HG03521 (cell line): ENCODE measurements around the gene IPCEF1.

Experiments used
- ATAC-seq: cut with Tn5 transposase; IDR thresholded peaks from one replicate; pipeline ENCODE4 v1.9.1; 2021; ENCODE audit warnings: mild to moderate bottlenecking, moderate library complexity; ENCODE audit not compliant: unreplicated experiment

Gene IPCEF1

DNA sequence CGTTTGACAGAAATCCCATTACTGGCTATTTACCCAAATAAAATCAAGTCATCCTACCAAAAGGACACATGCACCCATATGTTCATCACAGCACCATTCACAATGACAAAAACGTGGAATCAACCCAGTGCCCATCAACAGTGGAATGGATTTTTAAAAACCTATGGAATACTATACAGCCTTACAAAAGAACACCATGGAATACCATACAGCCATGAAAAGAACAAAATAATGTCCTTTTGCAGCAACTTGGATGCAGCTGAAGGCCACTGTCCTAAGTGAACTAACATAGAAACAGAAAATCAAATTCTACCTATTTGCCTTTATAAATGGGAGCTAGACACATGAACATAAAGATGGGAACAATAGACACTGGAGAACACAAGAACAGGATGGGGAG is 17.4 kb upstream of the IPCEF1 start:
- no peak for ATAC-seq

GRCh38 chr6:154371281-154371680 is 14.7 kb upstream of the IPCEF1 start:
- ATAC-seq = no peak

GRCh38 chr6:154370545-154370944 is 13.9 kb upstream of the IPCEF1 start:
- peak; percentile 74 for ATAC-seq

DNA sequence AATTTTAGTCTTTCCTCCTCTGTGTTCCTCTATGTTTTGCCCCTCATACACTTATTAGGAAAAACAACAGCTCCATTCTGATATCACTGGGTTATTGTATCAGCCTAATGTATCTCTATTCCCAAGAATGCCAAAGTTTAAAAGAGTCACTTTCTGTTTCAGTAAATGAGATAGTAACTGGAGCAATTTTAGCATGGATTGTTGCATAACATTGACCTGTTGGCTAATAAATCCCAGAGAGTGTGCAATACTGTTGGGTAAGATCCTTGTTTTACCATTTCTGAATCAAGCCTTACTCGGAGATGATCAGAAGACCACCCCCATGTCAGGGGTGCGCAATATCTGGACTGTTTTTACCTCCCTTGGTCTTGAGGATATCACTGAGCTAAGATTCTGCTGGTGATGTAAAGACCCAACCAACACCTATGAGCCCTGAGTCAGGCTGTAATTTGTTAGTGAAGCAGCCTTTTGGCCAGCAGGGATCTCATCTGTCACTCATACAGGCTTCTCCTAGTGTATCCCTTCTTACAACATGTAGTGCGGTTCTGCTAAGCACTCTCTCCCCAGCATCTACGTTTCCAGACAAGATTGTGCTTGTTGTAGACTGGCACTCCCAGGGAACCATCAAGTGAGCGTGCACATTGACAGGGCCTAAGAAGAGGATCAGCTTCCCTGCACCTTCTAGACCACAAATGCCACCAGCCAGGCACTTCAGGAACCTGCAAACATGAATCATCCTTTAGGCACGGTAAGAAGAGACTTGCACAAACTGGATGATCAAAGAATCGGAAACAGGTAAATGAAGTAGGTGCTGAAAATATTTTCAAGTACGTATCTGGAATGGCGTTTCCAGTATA is 11.5 kb upstream of the IPCEF1 start:
- no peak for ATAC-seq

GRCh38 chr6:154367336-154367735 is 10.7 kb upstream of the IPCEF1 start:
- no peak for ATAC-seq

DNA sequence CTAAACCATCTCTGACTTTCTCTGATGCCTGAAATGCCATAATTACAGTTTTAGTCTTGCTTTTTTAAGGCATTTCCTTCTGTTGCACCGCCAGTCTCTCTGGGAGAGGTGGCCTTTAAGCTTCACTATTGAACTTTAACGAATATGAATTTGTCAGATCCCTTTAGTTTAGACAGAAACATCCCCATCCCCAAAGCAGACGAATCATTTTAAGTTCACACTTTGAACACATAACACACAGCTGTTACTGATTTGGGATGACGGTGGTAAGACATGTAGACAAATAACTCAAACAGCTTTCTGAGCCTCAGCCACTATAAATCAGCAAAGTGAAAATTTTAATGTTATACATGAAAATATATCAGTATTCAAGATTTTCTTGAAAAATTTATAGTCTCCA is 7.2 kb upstream of the IPCEF1 start:
- no peak for ATAC-seq

DNA sequence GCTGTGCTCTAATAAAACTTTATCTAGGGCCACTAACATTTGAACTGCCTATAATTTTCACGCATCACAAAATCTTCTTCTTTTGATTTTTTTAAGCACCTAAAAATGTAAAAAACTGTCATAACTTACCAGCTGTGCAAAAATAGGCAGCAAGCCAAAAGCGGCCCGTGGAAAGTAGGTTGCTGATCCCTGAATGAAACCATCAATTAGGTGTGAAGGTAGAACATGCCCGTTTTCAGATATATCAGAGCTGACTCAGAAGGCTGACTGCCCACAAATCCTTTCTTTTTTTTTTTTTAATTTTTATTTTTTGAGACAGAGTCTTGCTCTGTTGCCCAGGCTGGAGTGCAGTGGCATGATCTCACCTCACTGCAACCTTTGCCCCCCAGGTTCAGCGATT is 4.9 kb upstream of the IPCEF1 start:
- no peak for ATAC-seq

GRCh38 chr6:154360476-154360875 is 3.9 kb upstream of the IPCEF1 start:
- no peak for ATAC-seq

DNA sequence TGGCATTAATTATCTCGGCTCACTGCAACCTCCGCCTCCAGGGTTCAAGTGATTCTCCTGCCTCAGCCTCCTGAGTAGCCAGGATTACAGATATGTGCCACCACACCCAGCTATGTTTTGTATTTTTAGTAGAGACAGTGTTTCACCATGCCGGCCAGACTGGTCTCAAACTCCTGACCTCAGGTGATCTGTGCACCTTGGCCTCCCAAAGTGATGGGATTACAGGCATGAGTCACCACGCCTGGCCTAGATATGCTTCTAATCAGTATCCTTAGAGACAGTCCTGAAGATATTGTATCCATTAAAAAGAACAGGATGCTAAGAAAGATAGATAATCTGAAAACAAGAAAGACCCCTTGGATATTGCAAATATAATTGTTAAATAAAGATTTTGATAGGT is 3.1 kb upstream of the IPCEF1 start:
- ATAC-seq = no peak

GRCh38 chr6:154359161-154359574 is 2.6 kb upstream of the IPCEF1 start:
- no peak for ATAC-seq

DNA sequence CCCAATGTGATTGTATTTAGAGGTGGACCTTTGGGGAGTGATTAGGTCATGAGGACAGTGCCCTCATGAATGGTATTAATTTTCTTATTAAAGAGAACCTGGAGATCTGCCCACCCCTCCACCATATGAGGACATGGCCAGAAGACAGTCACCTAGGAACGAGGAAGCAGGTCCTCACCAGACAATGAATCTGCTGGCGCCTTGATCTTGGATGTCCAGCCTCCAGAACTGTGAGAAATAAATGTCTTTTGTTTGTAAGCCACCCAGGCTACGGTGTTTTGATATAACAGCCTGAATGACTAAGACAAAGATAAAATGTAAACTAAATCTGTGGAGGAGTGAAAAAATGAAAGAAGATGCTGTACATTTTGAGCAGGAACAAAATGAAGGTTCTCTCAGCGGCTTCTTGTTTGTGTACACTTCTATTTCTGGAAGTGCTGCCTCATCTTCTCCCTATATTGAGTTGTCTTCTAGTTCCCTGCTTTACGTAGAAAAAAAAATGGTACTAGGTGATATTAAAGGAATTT is 1.5 kb upstream of the IPCEF1 start:
- no peak for ATAC-seq

GRCh38 chr6:154356113-154356512 is 490 bp downstream of the IPCEF1 start:
- no peak for ATAC-seq

DNA sequence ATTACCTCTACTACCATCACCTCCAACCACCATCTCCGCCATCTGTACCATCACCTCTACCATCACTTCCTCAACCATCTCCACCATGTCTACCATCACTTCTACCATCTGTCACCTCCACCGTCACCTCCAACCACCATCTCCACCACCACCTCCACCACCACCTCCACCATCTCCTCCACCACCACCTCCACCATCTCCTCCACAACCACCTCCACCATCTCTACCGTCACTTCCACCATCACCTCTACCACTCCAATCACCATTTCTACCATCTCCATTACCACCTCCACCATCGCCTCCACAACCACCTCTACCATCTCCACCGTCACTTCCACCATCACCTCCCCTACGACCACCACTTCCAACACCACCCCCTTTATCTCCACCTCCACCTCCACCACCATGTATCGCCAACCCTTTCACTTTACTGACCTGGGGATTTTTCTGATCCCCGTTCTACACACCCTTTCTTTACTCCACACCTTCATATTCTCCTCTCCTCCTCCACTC is 2.3 kb downstream of the IPCEF1 start:
- no peak for ATAC-seq

- no peak for ATAC-seq
Observed at GRCh38 chr6:154353626-154354025, 3.0 kb downstream of the IPCEF1 start.

GRCh38 chr6:154352898-154353585 is 3.6 kb downstream of the IPCEF1 start:
- peak; percentile 46 for ATAC-seq

- no peak for ATAC-seq
Observed at GRCh38 chr6:154350293-154350692, 6.3 kb downstream of the IPCEF1 start.

DNA sequence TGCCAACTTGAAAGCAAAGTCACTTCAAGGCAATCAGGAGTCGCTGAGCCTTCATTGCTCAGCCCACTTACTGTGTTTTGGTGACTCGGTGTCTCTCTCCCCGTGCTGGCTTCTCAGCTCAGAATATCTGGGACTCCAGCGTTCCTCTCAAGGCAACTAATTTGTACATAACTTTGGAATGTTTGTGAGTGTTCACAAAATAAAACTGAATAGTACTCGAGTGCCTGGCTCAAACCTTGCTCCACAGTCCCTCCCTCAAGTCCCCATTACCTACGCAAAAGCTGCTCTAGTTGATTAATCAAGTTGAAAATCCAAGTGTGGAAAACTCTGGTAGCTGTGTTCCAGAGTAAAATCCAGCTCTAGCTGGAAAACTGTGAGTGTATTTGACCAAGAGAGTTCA is 8.6 kb downstream of the IPCEF1 start:
- ATAC-seq = no peak

GRCh38 chr6:154345811-154346210 is 10.8 kb downstream of the IPCEF1 start:
- ATAC-seq = no peak

DNA sequence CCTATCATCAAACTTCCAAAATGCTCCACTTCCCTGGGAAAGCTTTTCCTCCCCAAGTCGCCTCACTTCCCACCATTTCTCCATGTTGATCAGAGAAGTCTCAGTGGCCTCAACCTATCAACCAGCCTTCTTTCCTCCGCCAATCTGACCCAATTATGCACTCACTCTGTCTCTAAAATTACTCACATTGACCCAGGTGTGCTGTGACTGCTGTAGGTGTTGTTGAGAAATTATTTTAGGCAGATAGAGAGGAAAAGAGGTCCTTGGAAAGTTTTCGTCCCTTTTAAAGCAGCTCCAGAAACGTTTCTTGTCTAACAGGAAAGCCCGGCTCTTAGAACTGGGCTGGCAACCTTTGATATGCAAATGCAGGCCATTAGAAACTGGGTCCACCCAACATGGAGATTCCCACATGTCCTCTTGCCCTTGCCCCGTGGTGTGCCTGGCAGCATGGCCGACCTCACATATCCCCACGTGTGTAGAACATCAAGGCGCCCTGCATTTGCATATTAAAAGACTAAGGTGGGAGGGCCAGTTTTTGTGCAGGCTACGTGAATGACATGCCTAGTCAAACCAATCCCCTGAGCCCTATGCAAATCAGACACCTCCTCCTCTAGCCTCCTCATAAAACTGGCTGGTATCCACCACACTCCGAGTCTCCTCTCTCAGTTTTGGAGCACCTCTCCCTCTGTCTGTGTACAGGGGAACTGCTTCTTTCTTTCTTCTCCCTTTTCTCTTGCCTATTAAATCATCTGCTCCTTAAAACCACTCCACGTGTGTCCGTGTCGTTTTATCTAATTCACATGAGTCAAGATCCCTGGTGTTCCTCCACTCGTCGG is 12.9 kb downstream of the IPCEF1 start:
- ATAC-seq = no peak

DNA sequence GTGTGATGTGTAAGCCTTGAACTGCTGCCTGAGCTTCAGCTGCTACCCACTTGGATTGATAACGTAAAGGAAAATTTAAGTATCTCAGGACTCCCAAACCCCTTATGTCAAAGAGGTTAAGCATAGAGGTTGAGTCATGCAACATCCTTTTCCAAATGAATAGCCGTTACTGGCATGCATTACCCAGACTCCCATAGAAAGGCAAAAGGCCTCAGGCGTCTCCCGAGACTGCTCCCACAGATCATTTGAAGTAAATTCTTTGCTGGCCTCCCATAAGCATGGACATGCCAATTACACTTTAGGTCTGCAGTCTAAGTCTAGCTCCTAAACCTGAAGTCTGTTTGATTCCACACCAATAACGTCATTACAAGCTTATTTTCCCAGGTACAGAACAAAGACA is 14.7 kb downstream of the IPCEF1 start:
- ATAC-seq = no peak

- ATAC-seq = no peak
Observed at GRCh38 chr6:154341336-154341735, 15.3 kb downstream of the IPCEF1 start.
